Measurements from ENCODE around the gene ZNF444. TPM values are rescaled to one million over a fixed set of nuclear protein-coding genes. Genes with fewer than 3 reads are reported as not detected.

The ZNF444 gene
- total RNA-seq, 4 donors from 2014 or later = 35.1 to 53.0 (median 45.5) TPM

DNA sequence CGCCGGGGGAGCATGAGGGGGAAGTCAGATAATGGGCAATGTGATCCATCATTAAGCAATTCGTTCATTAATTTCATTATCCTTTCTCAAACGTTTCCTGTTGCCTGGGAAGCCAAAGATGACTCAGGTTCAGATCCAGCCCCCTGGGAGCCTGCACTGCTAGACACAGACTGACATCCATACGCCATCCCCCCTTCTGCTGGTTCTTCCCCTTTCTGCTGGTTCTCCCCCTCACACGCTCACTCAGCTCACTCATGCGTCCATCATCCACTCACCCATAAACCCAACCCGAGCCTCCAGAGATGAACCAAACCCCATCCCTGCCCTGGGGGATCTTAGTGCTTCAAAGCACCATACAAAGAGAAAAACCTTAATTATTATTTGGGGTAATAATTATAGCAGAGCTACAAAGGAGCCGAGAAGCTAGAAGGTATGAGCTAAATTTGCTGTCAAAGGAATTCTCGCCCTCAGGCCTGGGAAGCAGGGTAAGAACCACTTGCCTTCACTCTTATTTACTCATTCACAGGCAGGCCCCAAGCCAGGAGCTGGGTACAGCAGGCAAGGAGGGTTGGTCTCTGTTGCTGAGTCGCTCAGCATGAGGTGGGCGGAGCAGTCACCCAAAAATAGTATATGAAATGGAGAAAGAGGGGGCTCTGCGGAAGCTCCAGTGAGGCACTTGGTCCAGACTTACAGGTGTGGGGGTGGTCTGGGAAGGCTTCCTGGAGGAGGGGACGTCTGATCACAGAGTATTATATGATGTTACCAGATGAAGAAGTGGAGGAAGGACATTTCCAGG is 7.0 kb upstream of the ZNF444 start:
- Histone ChIP-seq H3K9me3 (no peaks in the 10 kb centered on the region), H3K27me3 (no peaks in the 10 kb centered on the region), H3K27ac (peak overlapping the region; percentile 58 to 89 (median 68)), H3K4me1 (peaks cover 37 to 63% of the 10 kb centered on the region in 2 donors), H3K36me3 (no peaks in the 10 kb centered on the region), H3K4me3 (replicated peaks in 1 of 3) (no peak overlapping the region)
- TF ChIP-seq POLR2A (IDR thresholded peaks at IDR 0.05) (no peak), CTCF (IDR thresholded peaks at IDR 0.05) (no peak)
- DNase-seq = peak in 1 of 2 donors; percentile 33
- intact Hi-C loops (cut with DNase I) = no loop called here
- WGBS, 2 donors = 70% methylated on average over 14 of the region's 14 CpGs

DNA sequence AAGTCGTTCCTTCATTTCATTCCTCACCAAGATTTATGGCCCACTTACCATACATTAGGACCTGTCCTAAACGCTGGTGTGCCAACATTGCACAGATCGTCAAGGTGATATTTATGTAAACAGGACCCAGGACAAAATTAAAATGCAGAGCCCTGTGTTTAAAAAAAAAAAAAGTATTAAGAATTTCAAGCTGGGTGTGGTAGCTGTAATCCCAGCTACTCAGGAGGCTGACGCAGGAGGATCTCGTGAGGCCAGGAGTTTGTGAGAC is 6.5 kb upstream of the ZNF444 start:
- 84 to 88% methylated on average over 5 of the region's 5 CpGs for WGBS, 2 donors
- TF ChIP-seq CTCF (IDR thresholded peaks at IDR 0.05) (no peak), POLR2A (IDR thresholded peaks at IDR 0.05) (no peak)
- DNase-seq = no peak
- H3K27me3 ChIP-seq = no peaks in the 10 kb centered on the region
- H3K27ac ChIP-seq = peak overlapping the region; percentile 65 to 89 (median 68)
- intact Hi-C loops (cut with DNase I) = no loop called here
- H3K4me1 ChIP-seq = peaks cover 37 to 63% of the 10 kb centered on the region in 2 donors
- H3K36me3 ChIP-seq = no peaks in the 10 kb centered on the region
- H3K9me3 ChIP-seq = no peaks in the 10 kb centered on the region
- no peak overlapping the region for H3K4me3 ChIP-seq (replicated peaks in 1 of 3)

DNA sequence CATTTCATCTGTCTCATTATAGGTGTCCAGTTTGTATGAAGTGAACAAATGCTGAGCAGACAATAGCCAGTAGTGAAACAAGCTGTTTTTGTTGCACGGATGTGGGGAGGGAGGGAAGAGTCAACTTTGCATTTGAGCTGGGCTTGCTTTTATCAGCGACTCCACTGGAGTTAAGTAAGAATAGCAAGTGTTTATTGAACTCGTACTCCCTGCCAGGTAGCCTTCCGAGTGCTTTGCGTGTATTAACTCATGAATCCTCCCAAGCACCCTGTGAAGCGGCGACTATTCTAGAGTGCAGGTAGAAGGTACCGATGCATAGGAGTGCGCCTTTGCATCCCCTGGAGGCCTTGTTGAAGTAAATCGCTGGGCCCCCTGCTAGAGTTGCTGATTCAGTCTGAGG is 4.7 kb upstream of the ZNF444 start:
- Histone ChIP-seq H3K4me1 (peaks cover 45 to 69% of the 10 kb centered on the region in 2 donors), H3K4me3 (replicated peaks in 1 of 3) (no peak overlapping the region), H3K9me3 (no peaks in the 10 kb centered on the region), H3K27ac (peak overlapping the region; percentile 65 to 89 (median 68)), H3K36me3 (no peaks in the 10 kb centered on the region), H3K27me3 (no peaks in the 10 kb centered on the region)
- intact Hi-C loops (cut with DNase I) = no loop called here
- peak; percentile 59 to 61 for DNase-seq
- TF ChIP-seq POLR2A (IDR thresholded peaks at IDR 0.05) (no peak), CTCF (IDR thresholded peaks at IDR 0.05) (peak in 1 of 6 experiments; percentile 10)
- 37 to 46% methylated on average over 10 of the region's 10 CpGs for WGBS, 2 donors

DNA sequence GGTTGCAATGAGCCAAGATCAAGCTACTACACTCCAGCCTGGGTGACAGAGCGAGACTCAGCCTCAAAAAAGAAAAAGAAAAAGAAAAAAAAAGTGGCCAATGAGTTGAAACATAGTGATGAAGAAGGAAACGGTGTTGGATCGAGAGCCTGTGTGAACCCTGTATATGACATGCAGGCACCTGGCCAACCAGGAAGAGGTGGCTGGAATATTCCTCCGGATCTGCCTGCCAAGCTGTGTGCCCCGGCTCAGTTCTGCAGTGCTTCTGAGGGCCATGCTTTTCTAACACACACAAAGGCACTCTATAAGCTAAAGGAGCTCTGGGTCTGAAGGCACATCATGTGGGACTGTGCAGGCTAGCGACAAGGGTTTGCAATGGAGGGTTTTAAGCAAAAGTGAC is 3.7 kb upstream of the ZNF444 start:
- WGBS, 2 donors = 32 to 40% methylated on average over 6 of the region's 6 CpGs
- peak; percentile 88 to 92 for DNase-seq
- no peaks in the 10 kb centered on the region for H3K36me3 ChIP-seq
- intact Hi-C loops (cut with DNase I) = no loop called here
- H3K4me3 ChIP-seq (replicated peaks in 1 of 3) = no peak overlapping the region
- peak overlapping the region; percentile 65 to 89 (median 68) for H3K27ac ChIP-seq
- TF ChIP-seq CTCF (IDR thresholded peaks at IDR 0.05) (no peak), POLR2A (IDR thresholded peaks at IDR 0.05) (no peak)
- H3K4me1 ChIP-seq = peaks cover 45 to 72% of the 10 kb centered on the region in 2 donors
- H3K9me3 ChIP-seq = no peaks in the 10 kb centered on the region
- H3K27me3 ChIP-seq = no peaks in the 10 kb centered on the region

GRCh38 chr19:56138069-56138468 is 3.0 kb upstream of the ZNF444 start:
- Histone ChIP-seq H3K4me1 (peaks cover 44 to 72% of the 10 kb centered on the region in 2 donors), H3K27me3 (no peaks in the 10 kb centered on the region), H3K4me3 (replicated peaks in 1 of 3) (no peak overlapping the region), H3K9me3 (no peaks in the 10 kb centered on the region), H3K27ac (peak overlapping the region; percentile 48 to 68 (median 65)), H3K36me3 (no peaks in the 10 kb centered on the region)
- intact Hi-C loops (cut with DNase I) = no loop called here
- no peak for DNase-seq
- WGBS, 2 donors = 80 to 84% methylated on average over 3 of the region's 3 CpGs
- TF ChIP-seq POLR2A (IDR thresholded peaks at IDR 0.05) = no peak
- TF ChIP-seq CTCF (IDR thresholded peaks at IDR 0.05) = no peak
